ENCODE results near the gene LZTS3. TPM values are rescaled to one million over a fixed set of nuclear protein-coding genes. Genes with fewer than 3 reads are reported as not detected.

Gene LZTS3
- total RNA-seq, 1 donor from 2014 or later: 6.9 TPM

DNA sequence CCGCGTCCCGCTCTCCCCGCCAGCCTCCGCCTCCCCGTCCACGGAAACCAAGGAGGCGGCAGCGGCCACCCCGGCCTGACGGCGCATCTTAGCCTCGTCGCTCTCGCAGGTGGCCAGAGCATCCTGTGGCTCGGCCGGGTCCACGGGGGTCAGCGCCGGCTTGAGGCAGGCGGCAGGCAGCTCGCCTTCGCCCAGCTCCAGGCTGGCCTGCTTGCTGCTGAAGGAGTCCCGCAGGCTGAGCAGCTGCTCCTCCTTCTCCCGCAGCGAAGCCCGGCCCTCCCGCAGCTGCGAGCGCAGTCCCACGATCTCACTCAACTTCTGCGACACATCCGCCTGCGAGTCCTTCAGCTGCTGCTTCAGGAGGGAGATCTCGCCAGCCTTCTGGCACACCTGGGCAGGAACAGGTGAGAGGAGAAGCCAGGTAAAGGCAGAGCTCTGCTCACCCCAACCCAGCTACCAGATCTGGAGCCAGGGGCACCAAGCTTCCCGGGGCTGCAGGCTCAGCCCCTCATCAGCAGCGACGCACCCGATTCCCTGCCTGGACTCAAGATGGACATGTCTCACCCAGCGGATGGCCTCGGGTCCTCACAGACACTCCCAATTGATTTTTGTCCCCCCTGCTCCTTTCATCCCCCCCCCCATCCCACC lies 8.5 kb downstream of the LZTS3 start:
- H3K27ac Mint-ChIP-seq (ENCODE audit: unreplicated experiment): no peak overlapping the region
- peaks cover 3% of the 10 kb centered on the region for H3K36me3 Mint-ChIP-seq (ENCODE audit: unreplicated experiment)
- no peaks in the 10 kb centered on the region for H3K27me3 Mint-ChIP-seq (ENCODE audit: unreplicated experiment)
- H3K4me1 Mint-ChIP-seq (ENCODE audit: unreplicated experiment): peaks cover 4% of the 10 kb centered on the region
- TF ChIP-seq, protein P1, sequence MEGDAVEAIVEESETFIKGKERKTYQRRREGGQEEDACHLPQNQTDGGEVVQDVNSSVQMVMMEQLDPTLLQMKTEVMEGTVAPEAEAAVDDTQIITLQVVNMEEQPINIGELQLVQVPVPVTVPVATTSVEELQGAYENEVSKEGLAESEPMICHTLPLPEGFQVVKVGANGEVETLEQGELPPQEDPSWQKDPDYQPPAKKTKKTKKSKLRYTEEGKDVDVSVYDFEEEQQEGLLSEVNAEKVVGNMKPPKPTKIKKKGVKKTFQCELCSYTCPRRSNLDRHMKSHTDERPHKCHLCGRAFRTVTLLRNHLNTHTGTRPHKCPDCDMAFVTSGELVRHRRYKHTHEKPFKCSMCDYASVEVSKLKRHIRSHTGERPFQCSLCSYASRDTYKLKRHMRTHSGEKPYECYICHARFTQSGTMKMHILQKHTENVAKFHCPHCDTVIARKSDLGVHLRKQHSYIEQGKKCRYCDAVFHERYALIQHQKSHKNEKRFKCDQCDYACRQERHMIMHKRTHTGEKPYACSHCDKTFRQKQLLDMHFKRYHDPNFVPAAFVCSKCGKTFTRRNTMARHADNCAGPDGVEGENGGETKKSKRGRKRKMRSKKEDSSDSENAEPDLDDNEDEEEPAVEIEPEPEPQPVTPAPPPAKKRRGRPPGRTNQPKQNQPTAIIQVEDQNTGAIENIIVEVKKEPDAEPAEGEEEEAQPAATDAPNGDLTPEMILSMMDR (IDR thresholded peaks at IDR 0.05): no peak
- no peak overlapping the region for H3K4me3 Mint-ChIP-seq (ENCODE audit: unreplicated experiment)
- DNase-seq (ENCODE audit: extremely low spot score, unreplicated experiment): no peak
- no peaks in the 10 kb centered on the region for H3K9me3 Mint-ChIP-seq (ENCODE audit: unreplicated experiment)

DNA sequence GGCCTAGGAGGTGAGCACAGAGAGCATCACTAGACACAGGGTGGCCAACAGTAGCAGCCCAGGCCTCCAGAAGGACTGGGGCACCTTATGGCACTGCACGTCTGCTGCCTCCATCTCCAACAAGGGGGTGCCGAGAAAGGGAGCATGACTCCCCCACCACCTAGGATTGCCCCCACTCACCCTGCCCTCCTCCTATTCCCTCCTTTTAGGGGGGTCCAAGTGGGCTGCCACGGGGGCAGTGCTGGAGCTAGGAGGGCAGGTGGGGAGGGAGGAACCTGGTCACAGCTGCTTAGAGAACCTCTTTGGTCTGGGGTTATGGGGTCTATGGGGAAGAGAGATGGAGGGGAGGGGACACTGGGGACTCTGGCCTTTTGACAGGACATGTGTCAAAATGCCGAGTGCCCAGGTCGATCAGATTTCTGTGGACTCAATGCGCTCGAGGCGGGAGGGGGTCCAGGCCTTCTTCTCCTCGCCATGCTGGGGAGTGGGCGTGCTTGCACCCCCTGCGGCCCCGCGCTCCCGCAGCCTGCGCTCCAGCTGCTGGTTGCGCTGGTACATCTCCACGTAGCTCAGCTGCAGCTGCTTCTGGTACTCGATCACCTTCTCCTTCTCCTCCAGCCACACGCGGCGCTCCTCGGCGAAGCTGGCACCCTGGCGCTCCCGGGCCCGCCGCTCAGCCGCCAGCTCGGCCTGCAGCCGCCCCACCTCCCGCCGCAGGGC lies 9.1 kb downstream of the LZTS3 start:
- TF ChIP-seq, protein P1 (IDR thresholded peaks at IDR 0.05): no peak
- Mint-ChIP-seq H3K27ac (ENCODE audit: unreplicated experiment) (no peak overlapping the region), H3K4me1 (ENCODE audit: unreplicated experiment) (peaks cover 7% of the 10 kb centered on the region), H3K9me3 (ENCODE audit: unreplicated experiment) (no peaks in the 10 kb centered on the region), H3K4me3 (ENCODE audit: unreplicated experiment) (no peak overlapping the region), H3K36me3 (ENCODE audit: unreplicated experiment) (peaks cover 3% of the 10 kb centered on the region), H3K27me3 (ENCODE audit: unreplicated experiment) (no peaks in the 10 kb centered on the region)
- DNase-seq (ENCODE audit: extremely low spot score, unreplicated experiment): no peak

DNA sequence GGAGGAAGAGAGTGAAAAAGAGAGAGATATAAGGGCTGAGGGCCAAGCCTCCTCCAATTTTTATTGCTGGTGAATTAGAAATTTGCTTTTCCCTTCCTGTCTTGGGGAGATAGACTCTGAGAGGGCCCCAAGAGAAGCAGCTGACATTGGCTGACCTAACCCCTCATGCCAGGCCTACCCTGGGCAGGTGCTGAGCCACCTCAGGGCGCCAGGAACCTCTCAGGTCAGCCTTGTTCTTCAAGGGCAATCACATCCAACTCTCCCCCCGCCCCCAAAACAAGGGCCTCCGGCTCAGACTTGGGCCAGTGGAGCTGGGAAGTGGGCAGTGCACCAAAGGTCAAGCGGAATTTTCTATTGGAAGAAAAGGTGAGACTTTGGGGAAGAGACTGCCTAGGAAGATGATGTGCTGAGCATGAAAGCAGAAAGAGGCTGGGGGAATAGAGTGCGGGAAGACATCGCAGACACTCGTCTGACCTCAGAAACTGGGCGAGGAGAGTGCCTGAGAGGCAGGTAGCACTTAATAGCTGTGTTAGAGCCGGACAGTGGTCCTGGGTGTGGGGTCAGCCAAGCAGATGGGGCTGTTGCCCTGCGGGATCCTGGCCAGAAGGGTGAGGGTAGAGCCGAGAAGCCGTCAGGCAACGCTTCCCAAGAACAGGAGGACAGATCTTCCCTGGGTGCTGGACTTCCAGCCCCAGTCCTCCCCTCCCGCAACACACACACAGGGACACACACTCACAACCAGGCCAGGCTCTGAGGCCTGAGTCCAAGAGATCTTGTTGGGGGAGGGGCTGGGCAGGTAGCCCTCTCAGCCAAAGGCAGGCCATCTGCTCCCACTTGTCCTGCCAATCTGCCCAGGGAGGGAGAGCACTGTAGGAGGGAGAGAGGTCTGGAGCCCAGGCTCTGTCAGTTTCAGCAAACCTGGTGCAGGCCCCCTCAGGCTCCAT lies 10.0 kb downstream of the LZTS3 start:
- Mint-ChIP-seq H3K27me3 (ENCODE audit: unreplicated experiment) (no peaks in the 10 kb centered on the region), H3K27ac (ENCODE audit: unreplicated experiment) (no peak overlapping the region), H3K4me1 (ENCODE audit: unreplicated experiment) (peaks cover 13% of the 10 kb centered on the region), H3K36me3 (ENCODE audit: unreplicated experiment) (no peaks in the 10 kb centered on the region), H3K4me3 (ENCODE audit: unreplicated experiment) (no peak overlapping the region), H3K9me3 (ENCODE audit: unreplicated experiment) (no peaks in the 10 kb centered on the region)
- TF ChIP-seq, protein P1 (IDR thresholded peaks at IDR 0.05): no peak
- no peak for DNase-seq (ENCODE audit: extremely low spot score, unreplicated experiment)

DNA sequence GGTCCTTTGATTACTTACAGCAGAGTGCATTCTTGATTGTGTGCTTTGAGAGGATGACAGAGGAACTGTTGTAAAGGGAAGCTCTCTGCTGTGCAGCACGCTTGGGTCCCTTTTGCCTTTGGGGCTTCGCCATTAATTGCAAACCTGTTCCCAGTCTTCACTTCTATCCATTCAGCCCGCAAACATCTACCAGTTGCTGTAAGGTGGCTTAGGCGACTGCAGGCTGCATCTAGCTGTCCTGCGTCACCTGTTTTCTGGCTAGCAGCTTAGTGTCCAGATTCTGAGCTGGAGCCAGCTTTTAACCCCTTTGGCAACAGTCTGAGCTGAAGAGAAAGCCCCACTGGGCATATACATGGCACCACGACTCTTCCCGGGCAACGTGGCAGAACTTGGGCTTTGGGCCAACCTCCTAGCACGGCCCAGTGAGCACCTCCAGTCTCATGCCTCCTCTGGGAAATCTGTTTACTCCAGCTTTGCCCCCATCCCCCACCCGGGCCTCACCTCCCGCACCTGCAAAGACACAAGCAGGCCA lies 11.2 kb downstream of the LZTS3 start:
- H3K27me3 Mint-ChIP-seq (ENCODE audit: unreplicated experiment): no peaks in the 10 kb centered on the region
- no peaks in the 10 kb centered on the region for H3K9me3 Mint-ChIP-seq (ENCODE audit: unreplicated experiment)
- no peak overlapping the region for H3K4me3 Mint-ChIP-seq (ENCODE audit: unreplicated experiment)
- H3K36me3 Mint-ChIP-seq (ENCODE audit: unreplicated experiment): no peaks in the 10 kb centered on the region
- no peak for DNase-seq (ENCODE audit: extremely low spot score, unreplicated experiment)
- H3K27ac Mint-ChIP-seq (ENCODE audit: unreplicated experiment): no peak overlapping the region
- TF ChIP-seq, protein P1 (IDR thresholded peaks at IDR 0.05): no peak
- peaks cover 24% of the 10 kb centered on the region for H3K4me1 Mint-ChIP-seq (ENCODE audit: unreplicated experiment)

All from osteocyte (in vitro differentiated cells).